Esophagus muscularis mucosa (tissue), 3 donors: ENCODE measurements around the gene ABHD5.

Source experiments
- CTCF ChIP-seq, 3 experiments: fragments of 200-600 bp in 2 of 3; fragments of 450-650 bp in 1 of 3; sonication (generic) in 2 of 3; IDR thresholded peaks; one replicate each; pipeline ENCODE4 v1.5.1; 2017 to 2019; ENCODE audit warnings: antibody characterized with exemption in 3 of 3, mild to moderate bottlenecking in 2 of 3, moderate library complexity in 1 of 3
- POLR2A ChIP-seq: fragments of 450-650 bp; IDR thresholded peaks from one replicate; pipeline ENCODE4 v1.6.1; 2017; ENCODE audit warnings: antibody characterized with exemption, moderate library complexity, mild to moderate bottlenecking, low read depth
- POLR2AphosphoS5 ChIP-seq, 2 donors: sonication (generic); formaldehyde crosslinking; IDR thresholded peaks; one replicate each; pipeline ENCODE4 v1.6.1; 2017; ENCODE audit warnings: antibody characterized with exemption in 2 of 2

GRCh38 chr3:43696441-43696840, 5.7 kb downstream of the ABHD5 start:
- no peak for TF ChIP-seq POLR2AphosphoS5 (IDR thresholded peaks at IDR 0.05)
- TF ChIP-seq CTCF (IDR thresholded peaks at IDR 0.05), result no peak
- TF ChIP-seq POLR2A, result no peak
